Panc1 (cell line): ENCODE results near the gene CRIM1. TPM values are rescaled to one million over a fixed set of nuclear protein-coding genes. Genes with fewer than 3 reads are reported as not detected.
A peak's percentile ranks its signal among the peaks of the same experiment; 100 is the strongest.

Experiments
- ATAC-seq: fragments of 200-7000 bp; cut with Tn5 transposase; 2 replicates; pipeline ENCODE4 v1.9.1; 2020; ENCODE audit warnings: mild to moderate bottlenecking, moderate library complexity
- BruUV-seq: library from RNA; stranded (reverse); fragments of 400-500 nt; replicated peaks from 2 replicates; lab custom pipeline; 2021; lab: Mats Ljungman, UMichigan
- CTCF ChIA-PET: fragments of 300-600 bp; sonication (Branson Sonifier 250); formaldehyde crosslinking; loops from one replicate; lab custom pipeline; 2022; ENCODE audit warnings: antibody characterized with exemption; lab: Charles Lee
- POLR2A ChIA-PET: fragments of 300-600 bp; sonication (Branson Sonifier 250); formaldehyde crosslinking; loops from one replicate; lab custom pipeline; 2022; ENCODE audit warnings: antibody characterized with exemption; lab: Charles Lee
- DNase-seq: peaks from one replicate; pipeline ENCODE4 v3.0.0-alpha.2; 2010; ENCODE audit warnings: low read depth, low spot score
- H3K27ac ChIP-seq: 2 replicates; pipeline ENCODE4 v1.5.1; 2011; ENCODE audit warnings: mild to moderate bottlenecking, low read length, inconsistent platforms
- H3K27me3 ChIP-seq: fragments of 200-500 bp; sonication (Bioruptor generic); 2 replicates; pipeline ENCODE4 v1.6.0; 2014; ENCODE audit warnings: low read length, inconsistent platforms; ENCODE audit not compliant: control insufficient read depth, insufficient read depth
- H3K36me3 ChIP-seq: fragments of 200-500 bp; sonication (Bioruptor generic); 2 replicates; pipeline ENCODE4 v1.5.1; 2014; ENCODE audit warnings: inconsistent platforms, mild to moderate bottlenecking, low read length, moderate library complexity; ENCODE audit not compliant: control insufficient read depth, insufficient read depth
- H3K4me1 ChIP-seq: 2 replicates; pipeline ENCODE4 v1.5.1; 2011; ENCODE audit warnings: inconsistent platforms, mild to moderate bottlenecking, low read length, moderate library complexity; ENCODE audit not compliant: control insufficient read depth, insufficient read depth
- H3K4me3 ChIP-seq, 2 experiments: 2 replicates each; pipeline ENCODE4 v1.5.1; 2011 to 2012; ENCODE audit warnings: low read depth in 2 of 2, low read length in 2 of 2, mild to moderate bottlenecking in 2 of 2, inconsistent platforms in 1 of 2, moderate library complexity in 1 of 2
- H3K9me3 ChIP-seq: fragments of 200-500 bp; sonication (Bioruptor generic); 2 replicates; pipeline ENCODE4 v1.5.1; 2014; ENCODE audit warnings: low read depth, mild to moderate bottlenecking, inconsistent platforms, low read length, moderate library complexity; ENCODE audit not compliant: control insufficient read depth, insufficient read depth
- POLR2AphosphoS5 ChIP-seq: IDR thresholded peaks from 2 replicates; pipeline ENCODE4 v1.6.1; 2012; ENCODE audit warnings: mild to moderate bottlenecking, low read depth, low read length, moderate library complexity
- REST ChIP-seq, 2 experiments: IDR thresholded peaks; 2 replicates each; pipeline ENCODE4 v1.6.1; 2011 to 2012; ENCODE audit warnings: low read depth in 2 of 2, control low read depth in 1 of 2, low read length in 1 of 2, mild to moderate bottlenecking in 1 of 2, moderate library complexity in 1 of 2; ENCODE audit not compliant: insufficient read depth in 1 of 2
- SIN3A ChIP-seq: IDR thresholded peaks from 2 replicates; pipeline ENCODE4 v1.6.1; 2012; ENCODE audit warnings: low read depth, mild to moderate bottlenecking, low read length, moderate library complexity, borderline replicate concordance; ENCODE audit not compliant: insufficient read depth
- TCF7L2 ChIP-seq: IDR thresholded peaks from 2 replicates; pipeline ENCODE4 v1.6.1; 2011; ENCODE audit warnings: mild to moderate bottlenecking, low read depth, low read length, inconsistent platforms
- in situ Hi-C: cut with HindIII; loops from 2 replicates; pipeline ENCODE4 v1.10.0; 2016; ENCODE audit warnings: low sequenced_read_pairs, low pct_unique_long_range_greater_than_20kb
- intact Hi-C: fragments of 100-400 bp; cut with micrococcal nuclease; formaldehyde crosslinking; loops from one replicate; pipeline ENCODE4 v1.10.0; 2022; ENCODE audit not compliant: unreplicated experiment
- total RNA-seq: library from RNA; stranded (reverse); gene quantifications from one replicate; pipeline ENCODE4 v1.2.1, GENCODE V29; 2021; ENCODE audit not compliant: unreplicated experiment
- TF ChIP-seq, protein P1 (sequence below): fragments of 450-650 bp; IDR thresholded peaks from 2 replicates; pipeline ENCODE4 v1.5.1; 2017; ENCODE audit warnings: mild to moderate bottlenecking

CRIM1 gene
- total RNA-seq, 1 experiment from 2014 or later = 290 TPM

DNA sequence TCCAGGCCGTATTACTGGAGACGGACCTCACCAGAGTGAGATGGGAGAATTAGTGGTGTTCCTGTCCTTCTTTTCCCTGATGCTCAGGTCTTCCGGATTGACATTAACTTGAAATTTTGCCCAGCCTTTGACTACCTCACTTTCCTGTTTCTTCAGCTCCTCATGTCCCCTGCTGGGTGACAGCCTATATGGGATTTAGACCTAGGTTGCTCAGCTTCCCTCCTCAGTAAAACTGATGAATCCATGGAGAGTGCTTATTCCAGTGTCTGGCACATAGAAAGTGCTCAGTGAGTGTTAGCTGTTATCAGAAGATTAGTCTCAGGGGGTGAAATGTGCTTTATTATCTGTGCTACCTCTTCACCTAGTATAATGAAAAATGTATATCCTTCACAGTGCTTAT, 30.0 kb downstream of the CRIM1 start:
- peaks cover 99% of the 10 kb centered on the region for H3K4me1 ChIP-seq
- POLR2A ChIA-PET = no interaction called here
- intact Hi-C loops = no loop called here

DNA sequence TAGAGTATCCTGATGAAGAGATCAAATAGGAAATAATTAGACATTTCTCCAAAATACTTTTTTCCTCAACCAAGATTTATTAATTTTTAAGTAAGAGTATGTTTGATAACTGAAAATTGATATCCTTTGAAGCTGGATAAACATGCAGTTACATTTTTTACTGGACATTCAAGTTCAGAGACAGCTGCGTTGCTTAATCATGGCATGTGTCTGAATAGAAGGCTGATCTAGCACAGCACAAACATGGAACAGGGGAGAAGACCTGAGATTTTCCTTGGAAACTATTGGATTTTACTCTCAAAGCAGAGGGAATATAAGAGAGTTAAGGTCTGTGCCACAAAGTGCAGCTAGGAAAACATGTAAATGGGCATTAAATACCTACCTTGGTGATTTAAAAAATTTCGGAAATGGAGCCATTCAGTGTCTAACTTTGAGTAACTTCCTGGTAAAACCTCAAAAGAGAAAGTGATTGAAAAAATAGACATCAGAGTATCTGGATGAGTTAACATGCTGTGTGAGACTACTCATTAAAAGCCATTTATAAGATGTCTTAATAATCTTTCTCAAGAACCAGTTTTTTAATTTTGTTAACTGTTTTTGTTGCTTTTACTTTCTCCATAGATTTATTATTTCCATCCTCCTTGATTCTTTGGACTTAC, 31.8 kb downstream of the CRIM1 start:
- no TSS peak for BruUV-seq

More for the DNA sequence above, 30.0 kb downstream of the CRIM1 start:
- Histone ChIP-seq H3K27me3 (no peaks in the 10 kb centered on the region), H3K27ac (peak overlapping the region; percentile 93), H3K9me3 (no peaks in the 10 kb centered on the region), H3K36me3 (peaks cover 2% of the 10 kb centered on the region; the same call in 1 of the 2 replicates), H3K4me3 (no peak overlapping the region)
- no TSS peak for BruUV-seq
- in situ Hi-C loops = no loop called here
- CTCF ChIA-PET = no interaction called here
- ATAC-seq (no peak), DNase-seq (no peak)
- no peak for TF ChIP-seq SIN3A

More for the DNA sequence above, 31.8 kb downstream of the CRIM1 start:
- intact Hi-C loops (no loop called here), in situ Hi-C loops (no loop called here)
- Histone ChIP-seq H3K4me3 (no peak overlapping the region), H3K27me3 (no peaks in the 10 kb centered on the region), H3K36me3 (peaks cover 6% of the 10 kb centered on the region; the same call in 1 of the 2 replicates), H3K9me3 (no peaks in the 10 kb centered on the region), H3K4me1 (peaks cover 94% of the 10 kb centered on the region), H3K27ac (peak overlapping the region; percentile 93)
- DNase-seq (no peak), ATAC-seq (no peak)
- no peak for TF ChIP-seq TCF7L2
- no peak for TF ChIP-seq REST (IDR thresholded peaks at IDR 0.05; ENCODE audit: insufficient read depth in 1 of 2, low read depth in 2 of 2, low read length in 1 of 2)
- TF ChIP-seq, protein P1, sequence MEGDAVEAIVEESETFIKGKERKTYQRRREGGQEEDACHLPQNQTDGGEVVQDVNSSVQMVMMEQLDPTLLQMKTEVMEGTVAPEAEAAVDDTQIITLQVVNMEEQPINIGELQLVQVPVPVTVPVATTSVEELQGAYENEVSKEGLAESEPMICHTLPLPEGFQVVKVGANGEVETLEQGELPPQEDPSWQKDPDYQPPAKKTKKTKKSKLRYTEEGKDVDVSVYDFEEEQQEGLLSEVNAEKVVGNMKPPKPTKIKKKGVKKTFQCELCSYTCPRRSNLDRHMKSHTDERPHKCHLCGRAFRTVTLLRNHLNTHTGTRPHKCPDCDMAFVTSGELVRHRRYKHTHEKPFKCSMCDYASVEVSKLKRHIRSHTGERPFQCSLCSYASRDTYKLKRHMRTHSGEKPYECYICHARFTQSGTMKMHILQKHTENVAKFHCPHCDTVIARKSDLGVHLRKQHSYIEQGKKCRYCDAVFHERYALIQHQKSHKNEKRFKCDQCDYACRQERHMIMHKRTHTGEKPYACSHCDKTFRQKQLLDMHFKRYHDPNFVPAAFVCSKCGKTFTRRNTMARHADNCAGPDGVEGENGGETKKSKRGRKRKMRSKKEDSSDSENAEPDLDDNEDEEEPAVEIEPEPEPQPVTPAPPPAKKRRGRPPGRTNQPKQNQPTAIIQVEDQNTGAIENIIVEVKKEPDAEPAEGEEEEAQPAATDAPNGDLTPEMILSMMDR = no peak
- no peak for TF ChIP-seq SIN3A
- no peak; the same call in 1 of the 2 replicates for TF ChIP-seq POLR2AphosphoS5
- POLR2A ChIA-PET = interaction anchor here (0.6 kb wide), 1 partner anchor 42 kb away, joined by 3 read pairs; no protein-coding TSS in a partner anchor
- CTCF ChIA-PET = no interaction called here
